Activated CD4-positive, alpha-beta T cell treated with anti-CD3 and anti-CD28 coated beads, Interleukin-2, amount 50 U/mL, for 24 hours (primary cell): ENCODE data around the gene CACNA2D1.
"Not testable (repeated sequence)": the region's sequence is repeated elsewhere in the genome, so short reads cannot be mapped to it uniquely, and the experiment has no call there.

ENCODE experiments used
- DNase-seq, 2 donors: peaks; one replicate each; pipeline ENCODE4 v3.0.0-alpha.2; 2020; ENCODE audit warnings: low read depth in 1 of 2, low spot score in 1 of 2

The CACNA2D1 gene

DNA sequence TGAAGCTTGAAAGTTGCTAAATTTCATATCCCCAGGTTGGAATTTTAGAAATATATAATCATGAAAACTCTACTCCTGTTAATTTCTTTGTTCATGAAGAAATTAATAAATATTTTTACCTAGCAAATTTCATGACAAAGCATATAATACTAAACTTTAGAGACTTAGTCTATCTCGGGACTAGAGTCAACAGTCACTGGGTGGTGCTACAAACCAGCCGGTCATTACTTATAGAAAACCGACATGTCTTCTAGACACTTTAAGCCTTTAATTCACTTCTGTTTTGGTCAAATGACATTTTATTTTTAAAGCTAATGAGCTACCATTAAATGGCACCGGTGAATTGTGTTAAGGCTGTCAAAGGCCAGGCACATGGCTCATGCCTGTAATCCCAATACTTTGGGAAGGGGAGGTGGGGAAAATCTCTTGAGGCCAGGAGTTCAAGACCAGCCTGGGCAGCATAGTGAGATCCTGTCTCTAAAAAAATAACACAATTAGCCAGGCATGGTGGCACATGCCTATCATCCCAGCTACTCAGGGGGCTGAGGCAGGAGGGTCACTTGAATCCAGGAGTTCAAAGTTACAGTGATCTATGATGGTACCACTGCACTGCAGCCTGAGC is 270.1 kb downstream of the CACNA2D1 start:
- no peak for DNase-seq

DNA sequence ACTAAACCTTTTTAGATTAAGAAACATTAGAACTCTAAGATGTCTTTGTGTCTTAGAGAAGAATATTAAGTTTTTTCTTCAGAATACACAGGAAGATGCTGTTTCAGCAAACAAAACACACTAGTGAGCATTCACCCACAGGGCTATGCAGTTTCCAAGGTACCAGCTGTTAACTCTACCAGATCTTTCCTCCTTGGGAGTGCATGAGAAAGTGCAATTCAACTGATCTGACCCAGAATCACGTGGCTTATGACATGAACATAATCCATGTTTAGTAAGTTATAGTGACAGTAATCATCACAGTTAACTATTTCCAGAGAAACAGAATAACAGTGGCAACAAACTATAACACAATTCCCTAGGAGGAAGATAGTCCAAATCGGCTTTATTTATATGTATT is 270.7 kb downstream of the CACNA2D1 start:
- DNase-seq: no peak

DNA sequence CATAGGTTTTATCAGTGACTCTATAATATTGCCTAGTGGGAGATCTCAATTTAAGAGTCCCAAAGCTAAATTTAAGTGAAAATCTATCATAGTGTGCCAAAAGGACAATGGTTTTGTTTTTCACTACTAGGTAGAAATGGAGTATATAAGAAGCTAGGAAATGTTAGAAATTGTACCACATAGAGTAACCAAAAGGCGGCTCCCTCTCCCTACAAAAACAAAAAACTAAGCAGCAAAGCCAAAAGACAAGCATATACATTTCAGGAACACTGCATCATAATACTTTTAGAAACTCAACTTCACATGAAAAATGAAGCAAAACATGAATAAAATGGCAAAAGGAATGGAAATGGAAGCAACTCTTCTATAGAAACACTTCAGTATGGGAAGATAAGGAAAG is 271.6 kb downstream of the CACNA2D1 start:
- DNase-seq: no peak

DNA sequence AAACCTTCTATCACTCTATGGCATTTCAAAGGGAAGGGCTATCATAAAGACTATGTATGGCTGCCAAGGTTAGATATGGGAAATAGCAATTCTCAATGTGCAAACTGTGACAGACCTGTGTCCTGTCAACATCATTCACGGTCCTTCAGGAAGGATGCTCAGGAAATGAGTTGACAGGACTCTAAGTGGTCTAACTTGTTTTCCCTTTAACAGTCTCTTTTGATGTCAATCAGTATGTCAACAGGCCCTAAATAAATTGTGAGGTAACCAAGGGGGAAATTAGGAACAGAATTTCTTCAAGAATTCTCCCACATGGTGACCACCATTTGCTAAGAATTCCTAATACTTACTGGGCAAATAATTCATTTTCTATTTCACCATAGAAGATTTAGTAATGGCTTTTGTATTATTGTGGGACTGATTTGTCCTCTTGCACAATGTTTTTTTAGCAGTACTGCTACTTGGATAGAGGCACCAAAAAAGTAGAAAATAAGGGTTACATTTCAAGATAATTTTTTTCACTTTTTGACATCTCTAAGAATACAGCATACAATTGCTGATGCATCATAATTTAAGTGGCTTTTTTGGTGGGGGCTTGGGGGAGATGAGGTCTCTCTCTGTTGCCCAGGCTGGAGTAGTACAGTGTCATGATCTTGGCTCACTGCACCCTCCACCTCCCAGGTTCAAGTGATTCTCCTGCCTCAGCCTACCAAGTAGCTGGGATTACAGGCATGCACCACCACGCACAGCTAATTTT is 275.8 kb downstream of the CACNA2D1 start:
- DNase-seq: no peak

DNA sequence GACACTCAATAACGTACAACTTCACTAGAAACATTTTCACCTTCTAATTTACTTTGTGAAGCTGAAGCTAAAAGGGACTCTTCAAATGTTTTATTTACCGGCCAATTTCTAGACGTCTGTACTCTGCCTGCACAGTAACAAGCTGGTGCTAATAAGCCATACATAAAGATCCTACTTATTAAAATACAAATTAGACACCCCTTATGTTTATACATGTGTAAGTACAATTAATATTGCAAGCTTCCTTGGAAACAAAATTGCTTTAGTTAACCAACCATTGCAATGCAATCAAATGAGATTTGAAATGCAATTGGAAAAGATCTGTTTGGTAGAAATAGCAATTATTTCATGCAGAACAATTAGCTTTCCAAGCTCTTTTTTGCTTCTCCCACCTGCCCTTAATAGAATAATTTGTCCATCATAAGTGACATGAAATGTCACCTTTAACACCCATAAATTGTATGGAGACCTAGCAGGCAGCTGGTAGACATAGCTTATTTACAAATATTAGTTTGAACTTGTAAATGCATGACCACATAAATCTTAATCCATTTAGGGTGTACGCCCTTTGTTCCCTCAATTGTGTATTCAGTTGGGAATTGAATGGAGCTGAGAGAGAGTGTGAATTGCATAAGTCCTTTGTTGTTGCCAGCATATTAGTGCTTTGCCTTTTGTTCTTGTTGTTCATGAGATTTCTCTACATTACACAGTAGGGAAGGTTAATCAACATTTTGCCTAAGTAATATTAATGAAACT is 277.1 kb downstream of the CACNA2D1 start:
- DNase-seq: no peak

DNA sequence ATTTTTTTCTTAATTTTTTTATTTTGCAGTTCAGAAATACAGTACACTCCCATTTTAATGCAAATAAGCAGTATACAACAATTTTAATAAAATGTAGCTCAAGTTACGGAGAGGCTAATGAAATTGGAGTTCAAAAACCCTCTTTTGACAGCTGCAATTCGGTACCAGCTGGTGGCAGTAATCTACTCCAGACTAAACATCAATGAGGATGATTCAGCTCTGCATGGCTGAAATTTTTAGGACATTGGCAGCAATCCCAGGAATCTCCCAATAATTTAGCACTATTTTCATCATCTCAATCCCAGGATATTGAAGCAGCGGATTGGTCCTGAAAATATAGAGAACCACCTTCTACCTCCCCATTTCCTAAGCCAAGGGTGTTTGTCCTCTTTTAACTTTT is 278.8 kb downstream of the CACNA2D1 start:
- no peak for DNase-seq

DNA sequence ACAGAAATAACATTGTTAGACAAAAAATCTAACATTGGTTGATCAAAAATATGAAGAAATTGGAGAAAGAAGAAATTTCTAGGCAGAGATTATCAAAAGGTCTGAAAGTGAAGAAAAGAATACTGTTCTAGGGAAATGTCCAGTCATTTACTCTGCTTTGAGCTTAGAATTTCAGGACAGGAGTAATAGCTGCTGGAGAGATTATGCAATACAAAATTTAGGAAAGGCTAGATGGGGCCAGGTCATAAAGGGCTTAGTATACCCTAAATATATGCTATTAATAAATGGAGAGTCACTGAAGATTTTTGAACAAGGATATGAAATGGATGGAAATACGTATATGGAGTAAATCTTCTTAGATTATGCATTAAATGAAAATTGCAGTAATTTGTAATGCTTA is 279.2 kb downstream of the CACNA2D1 start:
- DNase-seq: no peak

DNA sequence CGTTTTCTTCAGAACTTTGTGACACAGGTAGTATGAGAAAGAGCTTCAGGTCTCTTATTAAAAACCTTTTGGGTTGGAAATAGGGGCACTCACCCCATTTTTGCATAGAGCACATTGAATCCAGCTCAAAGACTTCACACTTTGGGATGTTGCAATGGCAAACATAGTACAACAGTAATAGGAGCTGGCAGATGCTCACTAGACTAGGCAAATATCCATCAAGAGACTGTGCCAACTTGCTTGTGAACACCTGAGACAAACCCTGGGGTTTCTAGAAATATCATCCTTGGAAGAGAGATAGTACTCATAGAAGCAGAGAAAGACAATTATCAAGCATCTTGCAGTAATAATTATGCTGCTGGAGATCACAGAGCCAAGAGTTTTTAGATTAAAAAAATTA is 280.0 kb downstream of the CACNA2D1 start:
- no peak for DNase-seq

DNA sequence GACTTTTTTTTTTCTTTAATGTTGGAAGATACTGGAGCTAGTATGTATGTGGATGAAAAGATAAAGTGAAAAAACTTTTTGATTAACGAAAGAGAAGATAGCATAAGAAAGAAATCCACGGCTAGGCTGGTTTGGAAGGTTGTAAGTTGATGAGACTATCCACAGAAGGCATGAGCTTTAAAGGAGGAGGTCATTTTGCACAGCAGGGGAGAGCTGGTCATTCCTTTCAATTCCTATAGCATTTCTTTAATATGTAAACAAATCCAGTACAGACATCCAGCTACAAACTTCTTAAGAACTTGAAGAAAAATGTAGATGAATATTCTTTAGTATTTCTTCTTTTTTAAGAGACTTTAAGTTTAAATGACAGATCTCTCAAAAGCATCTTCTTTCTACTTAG is 281.3 kb downstream of the CACNA2D1 start:
- DNase-seq: no peak

DNA sequence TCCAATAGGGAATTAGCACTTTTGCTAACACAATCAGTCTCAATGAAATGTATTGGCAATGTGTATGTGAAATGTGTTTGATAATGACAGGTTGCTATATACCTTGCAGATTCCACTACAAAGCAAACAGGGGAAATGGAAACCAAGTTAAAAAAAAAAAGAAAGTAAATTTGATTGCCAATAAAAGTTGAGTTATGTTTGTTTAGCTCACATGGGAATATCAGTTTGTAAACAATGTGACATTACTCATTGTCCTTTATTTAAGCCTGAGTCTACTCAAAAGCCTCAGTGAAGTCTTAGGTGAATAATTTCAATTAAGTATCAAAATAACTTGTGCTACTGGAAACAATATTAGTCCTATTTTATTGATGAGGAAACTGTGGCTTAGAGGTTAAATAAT is 285.2 kb downstream of the CACNA2D1 start:
- no peak for DNase-seq

DNA sequence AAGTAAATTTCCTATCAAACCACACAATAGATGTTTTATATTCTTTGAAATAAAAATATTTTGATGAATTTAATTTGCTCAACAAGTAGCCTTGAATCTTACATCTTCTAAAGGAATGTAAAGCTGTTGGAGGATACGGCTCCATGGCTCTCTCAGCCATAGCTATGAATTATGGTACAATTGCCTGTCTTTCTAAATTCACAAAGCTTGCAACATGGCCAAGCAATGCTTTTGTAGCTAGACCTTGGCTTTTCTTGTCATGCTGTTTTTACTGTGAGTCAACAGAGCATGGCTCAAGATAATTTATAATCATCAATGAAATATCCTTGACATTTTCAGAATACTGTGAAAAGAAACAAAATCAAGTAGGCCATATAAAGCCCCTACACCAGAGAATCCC is 286.7 kb downstream of the CACNA2D1 start:
- DNase-seq: no peak

DNA sequence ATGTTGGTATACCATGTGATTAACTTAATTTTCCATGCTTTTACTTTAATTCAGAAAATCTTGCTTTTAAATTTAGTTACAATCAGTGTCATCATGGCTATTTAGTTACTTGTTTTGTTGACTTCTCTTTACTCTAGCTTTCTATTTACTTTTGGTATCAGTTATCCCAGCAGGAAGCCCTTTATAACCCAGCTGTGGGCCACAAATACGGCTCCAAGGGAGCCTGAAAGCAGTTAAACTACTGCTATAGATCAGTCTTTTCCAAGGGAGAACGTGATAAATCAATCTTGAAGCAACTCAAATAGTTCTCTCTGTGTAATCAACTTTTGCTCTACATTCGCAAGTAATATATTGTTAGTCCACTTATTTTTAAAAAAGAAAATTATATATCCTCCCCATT is 287.4 kb downstream of the CACNA2D1 start:
- DNase-seq: no peak

DNA sequence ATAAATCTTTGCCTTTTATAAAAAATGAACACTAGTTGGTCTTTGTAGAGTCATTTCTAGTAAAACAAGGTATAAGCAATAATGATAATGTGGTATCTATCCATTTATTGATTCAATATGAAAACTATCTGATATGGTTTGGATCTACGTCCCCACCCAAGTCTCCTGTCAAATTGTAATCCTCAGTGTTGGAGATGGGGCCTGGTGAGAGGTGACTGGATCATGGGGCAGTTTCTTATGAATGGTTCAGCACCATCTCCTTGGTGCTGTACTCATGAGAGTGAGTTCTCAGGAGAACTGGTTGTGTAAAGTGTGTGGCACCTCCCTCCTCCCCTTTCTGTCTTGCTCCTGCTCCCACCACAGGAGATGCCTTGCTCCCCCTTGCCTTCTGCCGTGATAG is 288.8 kb downstream of the CACNA2D1 start:
- no peak for DNase-seq

DNA sequence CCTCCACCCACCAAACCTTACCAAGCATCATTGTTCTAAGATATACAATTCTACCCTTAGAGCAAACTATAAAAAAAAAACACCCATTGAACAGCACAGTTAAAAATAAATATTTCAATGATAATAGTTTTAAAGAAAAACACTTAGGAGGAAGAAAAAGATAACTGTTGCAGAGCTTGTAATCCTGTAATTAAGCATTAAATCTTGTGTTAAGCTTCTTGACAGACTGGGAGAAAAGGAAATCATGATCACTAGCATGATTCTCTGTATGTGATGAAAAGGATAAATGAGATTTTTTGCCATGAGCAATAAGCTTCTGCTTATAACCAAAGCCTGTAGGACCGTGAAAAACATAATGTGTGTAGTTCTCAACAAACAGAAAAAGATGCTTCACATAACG is 289.8 kb downstream of the CACNA2D1 start:
- no peak for DNase-seq

DNA sequence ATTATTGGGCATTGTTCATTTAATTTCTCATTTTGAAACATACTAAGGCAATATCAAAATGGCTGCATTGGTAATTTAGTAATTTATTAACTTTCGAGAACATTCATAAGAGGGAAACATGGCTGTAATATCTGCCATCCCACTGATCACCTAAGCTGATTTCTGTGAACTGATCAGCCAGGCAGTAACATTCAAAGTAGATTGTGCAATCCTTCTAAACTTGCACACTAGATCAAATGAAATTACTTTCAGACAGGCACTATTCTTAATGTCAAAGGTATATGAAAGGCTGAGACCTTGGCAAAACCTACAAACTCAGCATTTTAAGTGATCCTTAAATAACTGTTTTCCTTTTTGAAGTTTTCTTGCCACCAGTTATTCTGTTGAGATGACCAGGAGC is 290.7 kb downstream of the CACNA2D1 start:
- DNase-seq: no peak

DNA sequence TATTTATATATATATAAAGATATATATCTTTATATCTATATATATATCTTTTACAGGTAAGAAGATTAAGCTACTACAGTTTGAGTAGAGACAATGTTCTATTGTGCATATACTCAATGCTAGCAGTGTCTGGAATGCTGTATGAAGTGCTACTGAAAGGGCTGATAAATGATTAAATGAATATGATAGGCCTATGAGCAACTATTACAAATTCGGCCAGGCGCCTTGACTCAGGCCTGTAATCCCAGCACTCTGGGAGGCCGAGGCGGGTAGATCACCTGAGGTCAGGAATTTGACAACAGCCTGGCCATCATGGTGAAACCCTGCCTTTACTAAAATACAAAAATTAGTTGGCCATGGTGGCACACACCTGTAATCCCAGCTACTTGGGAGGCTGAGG is 297.1 kb downstream of the CACNA2D1 start:
- no peak for DNase-seq

DNA sequence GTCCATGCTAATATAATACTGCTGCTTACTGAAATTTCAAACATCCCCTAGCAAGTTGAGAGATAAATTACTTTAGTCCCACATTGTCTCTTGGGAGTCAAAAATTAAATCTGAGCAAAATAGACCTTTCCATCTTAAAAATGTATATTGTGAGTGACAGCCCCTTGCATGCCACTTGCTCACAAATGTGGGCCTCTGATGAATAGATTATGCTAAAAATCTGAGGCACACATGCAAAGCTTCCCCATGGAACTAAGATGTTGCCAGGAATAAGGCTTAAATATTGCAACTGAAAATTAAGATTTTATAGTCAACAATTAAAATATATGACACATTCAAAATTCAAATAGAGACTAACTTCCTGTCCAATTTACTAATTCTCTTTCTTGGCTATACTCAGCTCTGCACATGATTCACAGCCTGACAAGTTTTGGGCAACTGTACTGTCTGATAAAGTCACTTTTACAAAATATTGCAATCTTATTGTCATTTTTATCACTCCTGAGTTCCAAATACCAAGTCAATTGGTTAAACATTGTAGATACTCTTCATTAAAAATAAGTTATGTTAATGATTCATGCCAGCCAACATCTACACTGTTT is 301.2 kb downstream of the CACNA2D1 start:
- no peak for DNase-seq

DNA sequence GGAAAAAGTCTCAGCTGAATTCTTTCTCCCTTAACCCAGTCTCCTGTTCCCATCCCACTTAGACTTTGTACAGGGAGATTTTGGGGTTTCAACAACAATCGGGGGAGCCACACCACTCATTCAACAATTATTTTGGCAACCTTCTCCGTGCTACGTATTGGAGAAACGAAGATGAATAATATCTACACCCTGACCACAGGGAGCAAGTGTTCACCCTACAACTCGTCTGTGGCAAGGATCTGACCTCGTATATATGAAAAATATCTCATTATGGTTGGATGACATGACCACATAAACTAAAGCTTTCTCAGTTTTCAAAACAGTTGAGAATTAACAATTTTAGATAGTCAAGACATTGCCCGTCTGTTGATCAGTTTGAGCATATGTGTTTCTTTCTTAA is 302.1 kb downstream of the CACNA2D1 start:
- DNase-seq: no peak

DNA sequence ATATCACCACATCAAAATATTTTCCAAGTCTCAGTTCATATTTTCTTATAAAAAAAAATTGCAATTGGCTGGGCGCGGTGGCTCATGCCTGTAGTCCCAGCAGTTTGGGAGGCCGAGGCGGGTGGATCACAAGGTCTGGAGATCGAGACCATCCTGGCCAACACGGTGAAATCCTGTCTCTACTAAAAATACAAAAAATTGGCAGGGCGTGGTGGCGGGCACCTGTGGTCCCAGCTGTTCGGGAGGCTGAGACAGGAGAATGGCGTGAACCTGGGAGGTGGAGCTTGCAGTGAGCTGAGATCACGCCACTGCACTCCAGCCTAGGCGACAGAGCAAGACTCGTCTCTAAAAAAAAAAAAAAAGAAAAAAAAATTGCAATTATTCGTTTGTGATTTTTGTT is 303.0 kb downstream of the CACNA2D1 start:
- DNase-seq: not testable (repeated sequence)

DNA sequence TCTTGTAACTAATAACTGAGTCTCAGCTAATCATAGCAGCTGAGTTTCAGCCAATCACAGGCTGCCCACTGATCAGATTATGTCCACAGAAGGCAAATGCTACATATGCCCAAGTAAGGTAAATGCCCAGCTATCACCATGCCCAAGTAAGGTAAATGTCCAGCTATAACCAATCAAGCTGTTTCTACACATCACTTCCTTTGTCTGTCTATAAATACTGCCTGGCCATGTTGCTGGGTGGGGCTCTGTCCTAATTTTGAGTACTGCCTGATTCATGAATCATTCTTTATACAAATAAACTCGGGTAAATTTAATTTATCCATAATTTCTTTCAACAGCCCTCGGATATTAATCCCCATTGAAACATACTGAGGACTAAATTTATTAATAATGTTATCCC is 312.4 kb downstream of the CACNA2D1 start:
- no peak for DNase-seq

DNA sequence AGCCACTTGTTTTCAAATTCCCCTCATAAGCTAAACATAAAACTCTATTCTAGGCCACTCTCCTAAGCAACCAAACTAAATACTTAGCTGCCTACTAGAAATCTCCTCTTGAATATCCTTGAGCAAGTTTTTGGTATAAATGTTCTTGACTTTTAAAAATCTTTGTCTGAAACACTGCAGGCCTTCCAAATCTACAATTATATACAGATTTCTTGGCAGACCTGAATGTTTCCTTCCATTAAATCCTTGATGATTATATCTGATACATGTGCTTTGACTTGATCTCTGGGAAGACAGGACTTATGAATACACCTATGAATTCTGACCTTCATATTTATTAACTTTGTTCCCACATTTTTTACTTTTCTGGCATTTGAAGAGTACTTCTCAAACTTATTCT is 314.5 kb downstream of the CACNA2D1 start:
- DNase-seq: no peak

DNA sequence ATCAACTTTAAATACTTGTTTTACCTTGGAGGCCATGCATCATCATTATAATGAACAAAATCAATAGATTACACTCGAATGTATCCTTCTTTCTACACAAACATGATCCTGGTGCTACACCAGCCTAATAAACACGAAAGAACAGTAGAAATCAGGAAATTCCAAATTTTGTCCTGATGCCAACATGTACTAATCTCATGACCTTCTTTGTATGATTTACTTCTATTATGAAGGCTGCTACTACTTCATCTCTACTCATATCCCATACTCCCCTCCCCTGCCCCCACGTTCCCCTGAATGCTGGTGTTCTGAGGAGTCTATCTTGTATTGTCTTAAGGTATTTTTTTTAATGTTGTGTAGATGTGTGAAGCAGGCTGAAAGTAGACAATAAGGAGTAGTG is 315.0 kb downstream of the CACNA2D1 start:
- DNase-seq: no peak
